GM18505 (cell line): Measurements from ENCODE around the gene TAAR9.

Experiments used
- ATAC-seq: cut with Tn5 transposase; IDR thresholded peaks from one replicate; pipeline ENCODE4 v1.9.1; 2021; ENCODE audit not compliant: unreplicated experiment
- POLR2A ChIP-seq: IDR thresholded peaks from 4 replicates; pipeline ENCODE4 v1.6.1; 2011; ENCODE audit warnings: borderline replicate concordance; ENCODE audit not compliant: insufficient read depth, insufficient read length; ENCODE audit errors: extremely low read depth

Gene TAAR9

DNA sequence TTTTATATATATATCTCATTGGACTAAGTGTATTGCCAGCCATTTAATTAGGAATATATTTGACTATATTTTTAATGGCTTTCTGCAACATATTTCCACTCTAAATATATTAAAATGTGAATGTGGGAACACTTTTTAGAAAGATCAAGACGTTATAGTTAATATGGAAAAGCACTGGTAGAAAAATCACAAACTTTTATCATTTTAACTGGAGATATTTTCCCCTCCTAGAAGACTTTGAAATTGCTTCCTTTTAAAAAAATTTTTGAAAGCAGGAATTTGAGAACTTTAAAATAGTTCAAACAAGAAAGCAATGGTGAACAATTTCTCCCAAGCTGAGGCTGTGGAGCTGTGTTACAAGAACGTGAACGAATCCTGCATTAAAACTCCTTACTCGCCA lies at the start of gene TAAR9:
TAAR9 (plus strand) TSS at position 301 of the 400 bp plus-strand sequence; CDS start at position 314, 13 bp downstream.
- no peak for TF ChIP-seq POLR2A
- no peak for ATAC-seq

DNA sequence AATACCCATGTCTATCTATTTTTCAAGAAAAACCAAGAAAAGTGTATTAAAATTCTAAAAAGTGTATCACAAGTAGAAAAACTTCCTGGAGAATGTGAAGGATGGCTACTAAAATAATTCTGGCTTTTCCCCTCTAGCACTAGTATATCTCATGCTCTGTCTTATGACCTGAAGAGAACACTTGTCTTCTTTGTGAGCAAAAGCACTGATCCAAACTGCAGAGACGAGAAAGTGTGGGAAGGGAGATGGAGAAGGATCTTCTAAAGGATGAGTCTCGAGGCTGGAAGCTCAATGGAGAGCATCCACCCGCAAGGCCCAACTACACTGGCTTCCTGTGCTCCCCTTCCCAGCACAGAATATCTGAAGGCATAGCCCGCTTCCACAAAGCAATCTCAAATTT lies 48.7 kb upstream of the TAAR9 start:
- TF ChIP-seq POLR2A: no peak
- ATAC-seq: no peak

DNA sequence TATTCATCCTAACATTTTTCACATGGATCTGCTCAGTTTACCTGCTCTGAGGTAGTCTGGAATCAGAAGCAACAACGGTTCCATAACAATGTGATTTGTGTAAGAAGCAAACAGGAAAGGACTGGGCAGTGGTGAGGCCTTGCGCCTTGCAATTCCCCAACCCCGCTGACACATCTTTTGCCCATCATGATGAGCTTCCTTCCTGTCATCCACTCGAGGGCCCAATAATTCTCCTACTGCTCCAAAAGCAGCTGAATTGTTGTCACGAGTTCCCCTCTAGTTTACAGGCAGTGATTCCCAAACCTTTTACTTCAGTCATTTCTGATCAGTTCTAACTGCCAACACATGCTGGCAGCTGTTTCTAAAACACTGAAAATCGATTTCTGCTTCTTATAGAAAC lies 48.1 kb upstream of the TAAR9 start:
- no peak for TF ChIP-seq POLR2A
- ATAC-seq: peak; percentile 37

DNA sequence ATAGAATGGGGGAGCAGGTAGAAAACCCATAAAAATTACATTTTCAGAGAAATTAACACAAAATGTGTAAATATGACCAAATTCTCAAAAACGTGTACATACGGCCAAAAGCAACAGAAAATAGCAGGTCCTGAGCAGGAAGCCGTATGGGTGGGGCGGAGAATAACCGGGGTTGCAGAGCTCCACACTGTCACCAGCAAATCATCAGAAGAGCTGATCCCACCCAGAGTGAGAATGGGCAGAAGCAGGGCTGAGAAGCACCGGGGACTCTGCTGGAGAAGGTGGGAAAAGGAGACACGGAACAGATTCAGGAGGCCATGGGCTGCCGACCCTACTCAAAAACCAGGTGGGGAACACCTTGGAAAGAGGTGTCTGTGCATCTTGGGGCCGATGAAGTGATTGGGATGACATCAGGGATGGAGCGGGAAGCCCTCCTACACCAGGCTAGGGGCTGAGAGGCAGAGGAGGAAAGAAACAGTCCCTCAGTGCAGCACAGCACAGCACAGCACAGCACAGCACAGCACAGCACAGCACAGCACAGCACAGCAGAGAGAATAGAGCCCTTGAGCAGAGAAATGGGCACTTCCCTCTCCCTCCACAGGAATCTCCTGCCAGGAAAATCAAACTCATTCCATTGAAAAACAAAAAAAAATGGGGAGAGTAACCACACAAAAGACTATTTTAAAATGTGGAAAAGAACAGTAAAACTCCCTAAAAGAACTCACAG lies 47.4 kb upstream of the TAAR9 start:
- no peak for ATAC-seq
- peak; percentile 18 for TF ChIP-seq POLR2A

GRCh38 chr6:132491303-132491702 lies 46.8 kb upstream of the TAAR9 start:
- no peak for ATAC-seq
- TF ChIP-seq POLR2A: no peak

- no peak for TF ChIP-seq POLR2A
- ATAC-seq: no peak
Measured at GRCh38 chr6:132491881-132492280, 46.2 kb upstream of the TAAR9 start.

DNA sequence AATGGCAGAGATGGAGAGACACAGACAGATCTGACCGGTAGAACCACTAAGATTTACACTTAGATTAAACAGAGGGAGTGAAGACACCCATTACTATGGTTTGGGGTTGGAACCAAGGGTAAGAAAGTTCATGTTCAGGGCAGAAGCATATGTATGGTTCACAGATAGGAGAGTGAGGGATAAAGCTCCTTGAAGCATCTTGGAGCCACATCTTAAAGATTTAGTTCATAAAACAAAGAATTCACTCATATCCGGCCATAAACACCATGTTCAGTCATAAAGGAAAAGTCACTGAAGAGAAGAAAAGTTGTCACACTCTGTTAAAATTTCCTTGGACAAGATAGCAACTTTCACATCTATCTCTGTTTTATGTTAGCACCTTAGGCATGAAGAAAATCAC lies 43.1 kb upstream of the TAAR9 start:
- no peak for TF ChIP-seq POLR2A
- ATAC-seq: no peak

DNA sequence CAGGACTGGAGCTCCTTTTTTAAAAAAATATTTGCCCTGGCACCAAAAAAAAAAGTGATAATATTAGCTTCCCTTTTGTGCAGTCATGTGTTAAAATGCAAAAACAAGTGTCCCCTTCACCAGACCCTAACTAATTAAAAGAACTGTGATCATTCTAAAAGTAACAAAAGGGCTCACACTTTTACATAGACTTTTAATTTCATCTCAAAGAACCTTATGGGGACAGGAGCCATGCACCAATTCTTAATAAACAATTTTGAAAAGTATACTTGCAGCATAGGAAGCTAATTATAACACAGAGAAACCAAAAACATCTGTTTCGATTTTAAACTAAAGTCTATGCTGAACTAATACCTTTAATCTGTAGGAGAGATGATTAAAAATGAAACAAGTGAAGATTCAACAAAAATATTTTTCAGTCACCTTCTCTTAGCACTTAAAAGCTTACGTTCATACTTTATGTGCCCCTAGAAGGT lies 42.4 kb upstream of the TAAR9 start:
- peak; percentile 44 for ATAC-seq
- no peak for TF ChIP-seq POLR2A

- no peak for TF ChIP-seq POLR2A
- ATAC-seq: no peak
Measured at GRCh38 chr6:132496519-132497180, 41.4 kb upstream of the TAAR9 start.

DNA sequence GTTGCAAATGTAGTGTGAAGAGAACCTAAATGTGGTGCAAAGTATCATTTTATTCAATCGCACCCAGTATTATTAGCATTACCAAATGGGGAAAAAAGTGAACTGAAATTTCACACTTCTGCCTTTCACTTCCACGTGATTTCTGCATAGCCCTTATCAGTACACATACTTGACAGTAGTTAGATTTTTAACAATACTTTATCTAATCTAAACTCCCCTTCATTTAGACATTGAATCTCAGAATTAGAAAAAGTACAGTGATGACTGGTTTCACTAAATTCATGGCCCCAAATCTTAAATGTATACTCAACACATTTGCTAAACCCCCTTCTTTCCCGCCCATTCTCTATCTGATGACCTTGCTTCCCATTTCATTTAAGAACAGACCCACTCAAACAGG lies 39.4 kb upstream of the TAAR9 start:
- ATAC-seq: peak; percentile 46
- TF ChIP-seq POLR2A: no peak

- no peak for TF ChIP-seq POLR2A
- ATAC-seq: no peak
Measured at GRCh38 chr6:132499757-132500156, 38.3 kb upstream of the TAAR9 start.

- no peak for TF ChIP-seq POLR2A
- no peak for ATAC-seq
Measured at GRCh38 chr6:132504757-132505156, 33.3 kb upstream of the TAAR9 start.

DNA sequence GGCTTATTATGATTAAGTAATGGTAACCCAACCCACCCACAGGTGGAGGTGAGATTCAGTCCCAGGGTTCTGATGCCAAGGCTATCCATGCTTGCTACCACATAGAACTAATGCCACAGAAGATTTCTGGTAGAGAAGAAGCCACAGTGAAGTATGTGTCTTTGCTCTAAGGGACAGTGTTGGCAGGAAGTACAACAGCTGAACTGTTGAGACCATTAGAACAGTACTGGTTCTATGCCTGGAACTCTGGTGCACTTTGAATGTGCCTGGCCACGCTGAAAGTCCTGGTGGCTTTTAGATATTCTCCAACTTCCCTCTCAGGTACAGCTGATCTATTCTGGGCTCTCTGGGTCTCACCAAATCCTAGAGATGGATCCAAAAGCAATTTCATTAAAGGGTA lies 32.9 kb upstream of the TAAR9 start:
- TF ChIP-seq POLR2A: no peak
- no peak for ATAC-seq

- TF ChIP-seq POLR2A: no peak
- no peak for ATAC-seq
Measured at GRCh38 chr6:132506461-132506860, 31.6 kb upstream of the TAAR9 start.

- no peak for TF ChIP-seq POLR2A
- no peak for ATAC-seq
Measured at GRCh38 chr6:132506869-132507808, 30.9 kb upstream of the TAAR9 start.
